GOT3 (cell line): ENCODE data around the gene UBE2G2.

Experiments
- DNase-seq: peaks from one replicate; lab custom pipeline; 2025; ENCODE audit warnings: mixed read lengths; lab: John Stamatoyannopoulos, UW

The UBE2G2 gene

DNA sequence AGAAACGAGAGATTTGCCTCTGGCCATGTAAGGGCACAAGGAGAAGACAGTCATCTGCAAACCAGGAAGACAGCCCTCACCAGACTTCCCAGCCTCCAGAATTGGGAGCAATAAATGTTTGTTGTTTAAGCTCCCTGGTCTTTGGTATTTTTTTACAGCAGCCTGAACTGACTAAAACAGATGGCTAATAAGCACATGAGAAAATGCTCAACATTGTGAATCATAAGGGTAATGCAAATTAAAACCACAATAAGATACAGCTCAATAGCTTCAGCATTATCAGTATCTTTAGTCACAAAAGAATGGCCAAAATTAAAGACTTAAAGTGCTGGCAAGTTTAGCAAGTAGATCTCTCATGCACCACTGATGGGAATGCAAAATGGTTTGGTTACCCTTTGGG lies 11.7 kb downstream of the UBE2G2 start:
- no peak for DNase-seq

DNA sequence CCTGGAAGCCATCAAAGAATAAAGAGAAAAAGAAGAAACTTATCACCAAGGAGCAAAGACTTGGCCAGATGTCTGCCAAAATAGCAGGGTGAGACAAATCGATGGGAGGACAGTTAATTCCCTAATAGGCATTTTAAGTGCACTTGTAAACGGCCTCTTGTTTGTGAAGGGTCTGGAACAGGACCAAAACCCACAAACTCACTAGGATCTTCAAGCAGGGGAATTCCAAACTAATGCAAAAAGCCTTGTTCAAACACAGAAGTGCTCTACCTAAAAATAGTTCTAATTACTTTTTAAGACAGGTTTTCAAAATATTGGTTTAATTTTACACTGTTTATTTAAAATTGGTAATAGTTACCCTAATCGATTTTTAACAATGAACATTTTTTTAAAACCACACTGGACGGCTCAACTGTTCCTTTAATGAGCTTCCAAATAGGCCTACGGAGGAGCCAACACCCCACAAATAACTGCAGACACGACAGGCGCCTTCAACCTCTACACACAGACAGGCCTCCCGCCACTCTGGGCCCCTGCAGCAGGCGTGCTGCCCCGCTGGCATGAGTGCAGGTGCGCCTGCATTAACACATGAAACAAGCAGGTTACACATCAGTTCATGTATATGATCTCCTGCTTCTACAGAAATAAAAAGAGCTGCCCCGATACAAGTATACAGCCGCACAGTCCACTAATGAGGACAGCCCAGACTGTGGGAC lies 15.8 kb downstream of the UBE2G2 start:
- no peak for DNase-seq

DNA sequence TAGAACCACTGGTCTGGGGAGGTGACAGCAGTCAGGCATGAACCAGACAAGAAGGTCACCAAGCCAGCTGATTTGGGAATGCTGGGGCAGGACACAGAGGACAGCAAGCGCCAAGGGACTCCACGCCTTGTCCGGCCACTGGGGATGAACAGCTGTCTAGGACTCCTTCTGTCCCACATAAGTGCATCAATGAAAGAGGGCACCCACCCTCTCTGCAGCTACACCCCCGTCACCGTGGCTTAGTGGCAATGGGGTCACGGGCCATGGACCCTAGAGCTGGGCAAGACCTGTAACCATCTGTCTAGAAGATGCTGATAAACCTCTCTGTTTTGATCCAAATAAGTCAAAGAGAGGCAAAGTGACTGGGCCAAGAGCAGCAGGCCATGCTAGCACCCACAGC lies 16.8 kb downstream of the UBE2G2 start:
- no peak for DNase-seq

DNA sequence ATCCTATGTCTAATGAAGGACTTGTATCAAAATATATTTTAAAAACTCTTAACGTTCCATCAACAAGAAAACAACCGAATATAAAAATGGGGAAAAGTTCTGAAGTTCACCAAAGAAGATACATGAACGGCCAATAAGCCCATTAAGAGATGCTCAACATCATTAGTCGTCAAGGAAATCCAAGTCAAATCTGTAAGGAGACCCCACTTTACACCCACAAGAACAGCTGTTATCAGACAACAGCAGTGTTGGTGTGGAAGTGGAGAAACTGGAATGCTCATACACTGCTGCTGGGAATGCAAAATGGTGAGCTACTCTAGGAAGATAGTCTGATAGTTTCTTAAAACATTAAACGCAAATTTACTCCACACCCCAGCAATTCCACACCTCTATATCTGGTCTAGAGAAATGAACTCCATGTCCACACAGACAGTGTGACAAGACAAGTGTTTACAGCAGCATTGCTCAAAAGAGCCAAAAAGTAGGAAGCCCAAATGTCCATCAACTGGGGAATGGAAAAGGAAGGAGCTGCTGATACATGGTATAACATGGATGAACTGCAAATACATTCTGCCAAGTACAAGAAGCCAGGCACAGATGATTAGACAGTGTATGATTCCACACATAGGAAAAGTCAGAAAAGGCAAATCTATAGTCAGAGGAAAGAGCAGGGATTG lies 18.5 kb downstream of the UBE2G2 start:
- DNase-seq, result no peak

DNA sequence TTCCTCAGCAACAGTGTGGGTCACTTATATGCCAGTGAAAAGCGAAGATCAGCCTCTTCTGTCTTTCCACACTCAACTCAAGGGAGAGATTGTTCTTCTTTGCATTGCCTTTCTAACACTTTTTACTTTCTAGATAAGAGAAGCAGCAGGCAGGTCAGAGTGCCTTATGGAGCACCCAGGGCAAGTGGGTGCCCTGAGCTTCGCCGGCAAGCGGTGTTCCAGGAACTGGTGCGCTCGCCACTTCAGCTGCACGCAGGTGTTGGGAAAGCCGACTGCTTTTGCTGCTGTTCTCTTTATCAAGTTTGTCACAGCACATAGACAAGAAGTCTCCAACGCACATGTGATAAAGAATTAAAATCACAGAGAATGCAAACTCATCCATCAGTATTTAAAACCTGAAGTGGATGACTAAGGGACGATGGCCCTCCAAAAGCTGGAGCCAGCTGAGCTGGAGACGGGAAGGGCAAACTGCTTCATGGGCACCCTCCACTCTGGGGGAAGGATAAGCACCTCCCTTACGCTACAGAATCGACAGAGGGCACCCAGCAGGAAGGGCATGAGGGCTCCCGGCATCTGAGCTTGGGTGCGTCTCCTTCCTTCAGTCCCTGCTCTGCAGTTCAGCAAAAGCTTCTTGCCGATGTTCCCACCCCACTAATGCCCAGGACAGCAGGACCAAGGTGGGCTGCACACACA lies 20.7 kb downstream of the UBE2G2 start:
- DNase-seq, result no peak

DNA sequence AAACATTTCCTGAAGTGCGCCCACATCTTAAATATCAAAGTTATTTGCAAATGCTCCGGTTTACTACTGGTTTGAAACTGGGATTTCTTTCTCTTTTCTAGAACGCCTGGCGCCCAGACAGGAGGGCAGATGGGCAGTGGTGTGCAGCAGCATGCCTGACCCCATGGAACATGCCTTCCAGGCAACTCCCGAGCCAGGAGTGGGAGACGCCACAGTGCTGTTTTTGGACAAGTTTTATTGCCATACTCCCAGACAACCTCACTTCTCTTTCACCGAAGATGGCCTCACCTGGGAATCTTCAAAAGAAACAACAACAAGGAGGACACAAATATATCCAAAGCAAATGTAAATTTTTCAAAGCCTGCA lies 21.5 kb downstream of the UBE2G2 start:
- no peak for DNase-seq

DNA sequence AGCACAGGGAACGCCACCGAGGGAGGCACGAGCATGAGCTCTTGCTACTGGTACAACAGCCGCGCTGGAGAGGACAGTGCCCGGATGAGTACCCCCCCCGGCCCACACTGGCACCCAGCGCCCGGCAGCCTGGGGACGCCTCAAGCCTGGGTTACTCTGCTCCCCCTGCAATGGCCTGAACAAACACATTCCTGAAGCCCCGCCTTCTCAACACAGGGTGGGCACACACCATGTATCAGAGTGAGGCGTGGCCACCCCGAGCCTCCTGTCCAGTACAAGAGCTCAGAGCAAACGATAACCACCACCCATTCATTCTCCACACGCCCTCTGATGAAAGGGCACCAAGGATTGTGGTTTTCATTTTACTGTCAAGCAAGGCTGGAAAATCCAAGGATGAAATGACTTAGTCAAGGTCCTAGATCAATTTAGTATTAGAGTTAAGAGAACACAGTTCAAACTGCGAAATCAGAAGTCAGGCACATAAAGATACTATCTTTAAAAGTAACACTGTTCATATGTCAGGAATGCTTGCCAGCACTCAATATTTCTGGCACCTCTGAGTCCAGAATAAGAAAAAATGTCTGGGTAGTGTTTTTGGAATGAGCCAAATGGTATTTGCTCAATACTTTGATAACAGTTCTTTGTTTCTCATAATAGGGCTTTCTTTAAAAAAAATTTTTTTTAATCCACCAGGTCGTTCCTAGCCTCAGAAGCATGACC lies 22.0 kb downstream of the UBE2G2 start:
- no peak for DNase-seq

DNA sequence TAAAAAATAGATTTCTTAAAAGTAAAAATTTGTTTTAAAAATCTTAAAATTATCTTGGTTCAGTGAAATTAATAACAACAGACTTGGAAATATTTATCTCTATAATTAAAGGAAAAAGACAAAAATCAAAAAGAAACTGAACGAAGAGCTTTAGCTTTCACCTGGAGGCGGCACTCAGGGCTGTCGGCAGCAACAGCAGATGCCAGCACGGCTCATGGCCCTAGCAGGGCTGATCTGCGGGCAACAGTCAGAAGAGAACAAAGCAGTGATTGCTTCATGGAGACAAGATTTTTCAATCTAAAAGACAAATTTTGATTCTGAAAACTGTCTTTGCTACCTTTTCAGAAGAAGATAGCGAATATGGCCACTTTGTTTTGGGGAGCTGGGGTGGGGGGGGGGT lies 22.6 kb downstream of the UBE2G2 start:
- no peak for DNase-seq

DNA sequence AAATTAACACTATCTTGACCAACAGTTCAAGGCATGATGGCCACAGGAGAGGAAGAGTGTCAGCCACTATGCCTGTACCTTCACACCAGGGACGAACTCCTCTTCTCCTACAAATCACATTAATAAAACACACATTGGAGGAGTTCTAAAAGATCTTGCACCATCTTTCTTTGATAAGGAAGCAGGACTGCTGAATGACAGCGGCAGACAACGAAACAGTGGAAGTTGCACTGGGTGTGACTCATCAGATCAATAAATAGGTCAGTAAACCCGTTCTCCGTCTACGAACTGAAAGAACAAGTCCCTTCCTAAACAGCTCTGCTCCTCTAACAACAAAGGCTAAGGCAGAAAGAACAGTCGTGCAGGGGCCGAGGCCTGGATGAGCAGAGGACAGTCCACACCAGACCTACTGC lies 23.1 kb downstream of the UBE2G2 start:
- DNase-seq, result no peak

DNA sequence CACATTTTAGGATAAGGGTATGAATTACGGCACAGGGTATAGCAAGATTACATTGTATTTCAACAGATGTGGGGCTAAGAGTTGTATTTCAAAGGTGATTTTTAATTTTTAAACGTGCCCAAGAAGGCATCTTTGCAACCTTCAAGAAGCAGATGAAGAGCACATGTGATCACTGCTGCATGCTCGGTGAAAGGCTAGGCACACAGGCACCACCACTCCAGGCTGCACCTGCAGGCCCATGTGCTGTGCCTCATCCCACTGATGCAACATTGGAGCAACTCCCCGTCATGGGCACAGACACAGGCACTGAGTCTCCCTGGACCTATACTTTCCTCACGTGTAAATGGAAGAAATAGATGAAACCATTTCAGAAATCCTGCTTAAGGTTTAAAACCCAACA lies 23.5 kb downstream of the UBE2G2 start:
- DNase-seq, result no peak

DNA sequence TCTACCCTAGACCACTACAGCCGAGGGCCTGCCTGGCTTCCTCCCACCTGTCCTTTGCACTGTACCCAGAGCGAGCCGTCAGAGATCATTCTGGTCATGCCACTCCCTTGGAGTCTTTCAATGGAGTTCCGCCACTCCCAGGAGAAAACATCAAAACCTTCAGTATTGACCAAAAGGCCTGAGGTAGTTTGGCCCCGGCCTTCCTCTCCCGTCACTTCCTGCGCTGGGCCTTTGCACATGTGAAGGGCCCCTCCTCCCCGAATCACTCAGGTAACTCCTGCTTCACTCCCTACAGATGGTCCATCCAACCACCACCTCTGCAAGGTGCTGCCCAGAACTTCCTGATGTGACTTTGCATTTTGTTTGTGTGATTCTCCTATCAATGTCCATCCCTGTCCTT lies 26.6 kb downstream of the UBE2G2 start:
- no peak for DNase-seq

DNA sequence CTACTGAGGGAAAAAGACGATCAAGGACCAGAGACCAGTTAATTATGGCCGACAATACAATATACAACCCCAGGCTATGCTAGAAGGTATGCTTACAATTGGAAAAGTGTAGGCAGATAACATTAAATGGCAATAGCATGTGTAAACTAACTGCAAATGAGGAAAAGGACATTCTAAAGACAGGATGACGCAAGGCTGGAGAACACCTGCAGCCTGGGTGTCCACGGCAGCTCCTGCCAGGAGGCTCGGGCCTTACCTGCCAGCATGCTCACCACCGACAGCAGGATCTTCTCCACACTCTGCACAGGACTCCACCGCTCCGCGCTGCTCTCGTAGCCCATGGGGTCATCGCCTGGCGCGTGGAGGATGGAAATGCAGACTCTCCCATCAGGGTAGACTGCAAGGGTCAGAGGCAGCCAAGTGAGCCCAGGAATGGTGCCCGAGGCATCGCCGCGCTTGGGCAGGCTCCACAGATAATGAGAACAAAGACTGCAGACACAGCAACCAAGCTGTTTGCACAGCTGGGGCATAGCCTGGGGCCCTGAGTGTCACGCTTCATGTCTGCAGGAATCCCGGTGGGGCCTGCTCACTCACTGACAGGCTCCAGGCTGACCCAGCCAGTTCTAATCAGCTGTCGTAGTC lies 28.2 kb downstream of the UBE2G2 start:
- DNase-seq, result no peak

DNA sequence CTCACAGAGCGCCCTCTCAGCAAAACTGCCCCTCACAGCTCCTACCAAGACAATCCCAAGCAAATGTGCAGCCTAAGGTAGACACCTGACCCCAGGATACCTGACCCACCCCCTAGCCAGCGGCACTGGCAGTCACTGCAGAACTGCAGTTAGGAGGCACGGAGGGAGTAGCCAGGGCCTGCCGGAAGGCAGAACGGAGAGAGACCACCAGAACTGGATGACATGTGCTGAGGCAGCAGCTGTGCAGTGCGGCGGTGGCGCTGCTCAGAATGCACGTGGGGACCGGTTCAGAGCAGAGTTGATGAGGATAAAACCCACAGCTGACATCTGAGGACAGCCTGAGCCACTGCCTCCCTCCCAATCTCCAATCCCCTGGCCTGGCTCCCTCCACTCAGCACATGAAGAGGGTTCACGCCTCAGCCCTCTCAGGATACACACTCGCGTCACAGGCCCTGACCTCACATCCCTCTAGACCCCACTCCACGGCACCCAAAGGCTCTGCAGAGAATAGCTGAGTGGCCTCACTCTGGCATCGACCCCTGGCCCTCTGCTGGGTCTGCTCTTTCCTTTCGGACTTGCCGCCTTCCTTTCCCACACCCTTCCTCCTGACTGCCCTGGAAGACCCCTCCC lies 29.6 kb downstream of the UBE2G2 start:
- no peak for DNase-seq

DNA sequence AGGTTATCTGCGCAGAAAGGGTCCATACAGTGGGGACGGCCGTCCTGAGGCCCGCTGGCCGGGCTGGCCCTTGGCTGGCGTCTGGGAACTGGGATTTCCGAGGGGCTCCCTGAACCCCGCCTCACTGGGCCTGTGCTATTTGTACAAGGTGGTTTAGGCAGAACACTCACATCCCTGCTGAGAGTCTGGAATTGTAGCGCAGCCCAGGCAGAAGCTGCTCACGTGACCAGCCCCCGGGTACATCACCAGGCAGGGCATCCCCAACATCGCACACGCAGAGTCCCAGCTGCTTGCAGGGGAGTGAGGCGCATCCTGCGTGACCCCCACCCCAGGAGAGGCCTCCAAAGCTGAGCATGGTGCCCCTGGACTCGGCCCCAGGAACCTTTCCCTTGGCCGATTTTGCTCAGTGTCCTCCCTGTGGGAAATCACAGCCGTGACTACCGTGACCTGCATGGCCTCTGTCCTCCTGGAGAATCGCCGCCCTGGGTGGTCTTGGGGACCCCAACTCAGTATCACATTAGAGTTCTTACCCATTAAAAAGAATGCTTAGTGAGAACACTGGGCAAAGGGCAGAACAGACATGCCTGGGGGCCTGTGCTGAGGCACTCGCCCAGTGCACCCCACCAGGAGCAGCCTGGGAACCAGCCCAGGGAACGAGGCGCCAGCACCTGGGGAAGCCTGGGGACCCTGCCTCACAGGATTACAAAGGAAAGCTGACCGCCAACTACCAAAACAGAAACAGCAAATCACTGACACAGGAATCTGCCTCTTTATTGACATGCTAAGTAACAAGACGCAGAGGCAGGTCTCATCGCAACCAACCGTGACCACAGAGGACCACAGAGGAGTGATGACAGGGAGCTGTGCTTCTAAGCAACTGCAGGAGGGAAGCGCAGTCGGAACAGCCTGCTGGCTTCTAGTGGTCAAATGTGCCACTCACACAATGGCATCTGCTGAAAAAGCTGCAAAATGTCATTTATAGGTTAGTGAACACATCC lies 33.5 kb downstream of the UBE2G2 start:
- DNase-seq, result no peak

DNA sequence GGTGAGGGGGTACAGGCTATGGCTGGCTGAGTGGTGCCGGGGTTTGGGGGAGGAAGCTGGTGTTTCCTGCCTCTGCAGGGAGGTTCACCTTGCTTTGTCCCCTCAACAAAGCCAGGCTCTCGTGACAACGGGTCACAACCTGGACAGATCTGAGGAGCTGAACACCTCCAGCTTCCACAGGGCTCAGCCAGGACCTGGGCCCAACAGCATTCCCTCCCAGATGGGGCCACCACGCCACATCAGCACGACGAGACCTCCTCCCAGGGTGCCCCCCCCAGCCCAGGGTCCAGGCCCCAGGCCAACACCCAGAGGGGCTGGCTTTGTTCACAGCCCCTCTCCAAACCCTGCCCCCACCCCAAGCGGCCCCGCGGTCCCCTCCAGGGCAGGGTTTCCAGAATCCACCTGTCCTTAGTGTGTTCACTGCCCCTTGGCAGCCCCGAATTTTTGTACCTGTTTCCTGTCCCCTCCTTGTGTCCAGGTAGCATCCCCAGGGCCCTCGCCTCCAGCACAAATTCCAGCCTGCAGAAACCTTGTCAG lies 34.7 kb downstream of the UBE2G2 start:
- DNase-seq, result no peak

DNA sequence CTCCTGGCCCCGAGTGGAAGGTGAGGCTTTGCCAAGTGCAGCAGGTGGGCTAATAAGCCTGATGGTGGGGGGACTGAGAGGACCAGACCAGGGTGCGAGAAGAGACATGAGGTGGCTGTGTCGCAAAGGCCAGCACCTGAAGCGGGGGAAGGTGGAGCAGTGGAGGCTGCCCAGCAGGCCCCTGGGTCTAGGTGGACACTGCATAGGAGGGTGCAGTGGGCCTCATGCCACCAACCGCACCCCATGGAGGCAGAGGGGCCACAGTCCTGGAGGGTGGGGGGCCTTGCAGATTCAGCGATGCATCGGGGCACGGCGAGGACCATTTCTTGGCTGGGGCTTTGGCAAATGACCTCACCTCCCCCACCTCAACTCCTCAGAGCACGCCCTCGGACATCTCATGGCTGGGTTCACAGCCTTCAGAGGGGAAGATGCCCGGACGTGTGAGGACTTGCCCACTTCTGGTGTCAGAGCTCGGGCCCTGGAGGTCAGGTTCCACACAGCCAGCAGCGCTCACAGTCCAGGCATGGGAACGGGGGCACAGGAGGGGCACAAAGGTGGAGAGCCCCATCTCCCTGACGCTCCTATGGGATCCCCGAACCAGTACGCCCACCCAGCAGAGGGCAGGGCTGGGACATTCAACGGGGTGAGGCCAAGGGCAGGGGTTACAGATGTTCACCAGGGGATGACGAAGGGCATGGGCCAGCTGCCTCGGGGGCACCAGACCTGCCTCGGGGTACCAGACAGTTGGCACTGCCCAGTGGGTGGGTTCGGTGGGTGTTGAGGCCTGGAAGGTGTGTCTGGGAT lies 35.4 kb downstream of the UBE2G2 start:
- no peak for DNase-seq

DNA sequence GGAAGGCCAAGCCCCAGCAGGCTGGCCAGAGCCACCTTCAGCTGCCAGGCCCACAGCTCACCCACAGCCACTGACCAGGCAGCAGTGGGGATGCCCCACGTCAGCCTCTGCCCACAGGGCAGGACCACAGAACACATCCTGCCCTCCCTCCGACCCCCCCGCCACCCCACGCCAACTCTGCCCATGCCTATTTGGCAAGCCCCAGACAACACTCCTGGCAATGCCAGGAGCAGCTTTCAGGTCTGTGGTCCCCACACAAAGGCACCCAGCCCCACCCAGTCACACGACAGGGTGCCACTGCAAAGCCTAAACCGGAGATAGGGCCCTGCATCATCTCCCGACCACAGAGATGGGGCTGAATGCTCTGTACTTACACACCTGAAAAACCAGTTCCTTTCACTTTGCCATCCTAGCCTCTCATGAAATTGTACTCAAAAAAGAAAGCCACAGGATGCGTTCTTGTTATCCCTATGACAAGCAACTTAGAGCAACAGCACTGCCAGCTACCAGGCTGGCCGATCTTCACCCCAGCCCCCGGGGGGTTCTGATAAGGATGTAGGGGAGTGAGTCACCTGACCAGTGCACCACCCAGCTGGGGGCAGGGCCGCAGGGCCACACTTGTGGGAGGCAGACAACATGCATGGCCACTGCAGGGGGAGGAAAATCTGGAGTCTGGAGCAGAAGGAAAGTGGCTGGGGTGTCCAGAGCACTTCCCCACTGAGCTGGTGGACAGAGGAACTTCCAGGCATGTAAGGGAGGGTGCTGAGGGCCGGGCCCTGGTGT lies 36.2 kb downstream of the UBE2G2 start:
- DNase-seq, result no peak
